ENCODE data around the gene ATAD2B. TPM values are rescaled to one million over a fixed set of nuclear protein-coding genes. Genes with fewer than 3 reads are reported as not detected.

Gene ATAD2B
- total RNA-seq, 1 experiment from 2014 or later = 19.7 TPM

DNA sequence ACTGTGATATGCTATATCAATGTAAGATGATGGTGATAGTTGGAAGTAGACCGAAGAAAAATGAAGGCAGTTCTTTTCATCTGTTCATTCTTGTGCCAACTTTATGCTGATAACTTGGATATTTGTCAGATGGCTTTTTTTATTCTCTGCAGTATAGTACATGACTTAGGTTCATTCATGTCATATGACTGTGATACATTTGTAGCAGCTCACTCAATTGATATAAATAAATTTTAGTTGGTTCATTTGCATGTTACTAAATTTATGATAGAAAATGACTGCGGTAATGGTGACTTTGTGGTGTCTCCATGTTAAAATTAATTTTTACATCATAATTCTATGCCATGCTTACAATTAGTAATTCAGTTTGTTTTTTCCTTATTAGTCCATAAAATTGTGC, 20.4 kb upstream of the ATAD2B start:
- H3K27ac Mint-ChIP-seq (ENCODE audit: unreplicated experiment) = no peak overlapping the region
- CTCF ChIA-PET = no interaction called here
- peaks cover 16% of the 10 kb centered on the region for H3K4me1 Mint-ChIP-seq (ENCODE audit: low read depth, unreplicated experiment)
- H3K36me3 Mint-ChIP-seq (ENCODE audit: insufficient read depth, unreplicated experiment) = no peaks in the 10 kb centered on the region
- no peaks in the 10 kb centered on the region for H3K27me3 Mint-ChIP-seq (ENCODE audit: unreplicated experiment)
- no TSS peak for BruUV-seq (replicated peaks)
- intact Hi-C loops (cut with micrococcal nuclease; ENCODE audit: unreplicated experiment) = no loop called here
- no peak for DNase-seq
- H3K4me3 Mint-ChIP-seq (ENCODE audit: low read depth, unreplicated experiment) = no peak overlapping the region
- H3K9me3 Mint-ChIP-seq (ENCODE audit: low read depth, unreplicated experiment) = no peaks in the 10 kb centered on the region
- TF ChIP-seq, protein P1, sequence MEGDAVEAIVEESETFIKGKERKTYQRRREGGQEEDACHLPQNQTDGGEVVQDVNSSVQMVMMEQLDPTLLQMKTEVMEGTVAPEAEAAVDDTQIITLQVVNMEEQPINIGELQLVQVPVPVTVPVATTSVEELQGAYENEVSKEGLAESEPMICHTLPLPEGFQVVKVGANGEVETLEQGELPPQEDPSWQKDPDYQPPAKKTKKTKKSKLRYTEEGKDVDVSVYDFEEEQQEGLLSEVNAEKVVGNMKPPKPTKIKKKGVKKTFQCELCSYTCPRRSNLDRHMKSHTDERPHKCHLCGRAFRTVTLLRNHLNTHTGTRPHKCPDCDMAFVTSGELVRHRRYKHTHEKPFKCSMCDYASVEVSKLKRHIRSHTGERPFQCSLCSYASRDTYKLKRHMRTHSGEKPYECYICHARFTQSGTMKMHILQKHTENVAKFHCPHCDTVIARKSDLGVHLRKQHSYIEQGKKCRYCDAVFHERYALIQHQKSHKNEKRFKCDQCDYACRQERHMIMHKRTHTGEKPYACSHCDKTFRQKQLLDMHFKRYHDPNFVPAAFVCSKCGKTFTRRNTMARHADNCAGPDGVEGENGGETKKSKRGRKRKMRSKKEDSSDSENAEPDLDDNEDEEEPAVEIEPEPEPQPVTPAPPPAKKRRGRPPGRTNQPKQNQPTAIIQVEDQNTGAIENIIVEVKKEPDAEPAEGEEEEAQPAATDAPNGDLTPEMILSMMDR (IDR thresholded peaks at IDR 0.05; ENCODE audit: unreplicated experiment) = no peak

DNA sequence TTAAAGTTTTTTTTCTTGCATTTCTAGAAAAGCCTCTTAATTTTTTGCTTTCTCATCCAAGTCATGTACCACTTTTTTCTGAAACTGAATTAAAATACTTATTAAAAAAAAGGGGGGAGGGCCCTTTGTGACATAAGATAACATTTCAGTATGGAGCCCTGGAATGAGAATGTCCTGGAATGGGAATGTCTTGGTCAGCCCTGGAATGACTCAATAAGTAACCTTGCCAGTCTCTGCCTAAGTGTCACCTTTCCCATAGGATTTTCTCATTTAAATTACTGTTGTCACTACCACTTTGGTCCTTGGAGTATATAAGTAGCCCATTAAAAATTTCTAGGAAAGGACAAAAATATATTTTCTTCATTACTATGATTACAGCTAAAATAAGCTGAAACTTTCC, 18.1 kb upstream of the ATAD2B start:
- no TSS peak for BruUV-seq (replicated peaks)
- no peaks in the 10 kb centered on the region for H3K27me3 Mint-ChIP-seq (ENCODE audit: unreplicated experiment)
- H3K36me3 Mint-ChIP-seq (ENCODE audit: insufficient read depth, unreplicated experiment) = peaks cover 14% of the 10 kb centered on the region
- H3K9me3 Mint-ChIP-seq (ENCODE audit: low read depth, unreplicated experiment) = no peaks in the 10 kb centered on the region
- CTCF ChIA-PET = interaction anchor here (2.3 kb wide), 1 partner anchor 18 kb away, joined by 8 read pairs; the partner anchor contains the start of gene ATAD2B
- no peak for DNase-seq
- TF ChIP-seq, protein P1 (IDR thresholded peaks at IDR 0.05; ENCODE audit: unreplicated experiment) = no peak
- H3K27ac Mint-ChIP-seq (ENCODE audit: unreplicated experiment) = peak overlapping the region; percentile 67
- peaks cover 29% of the 10 kb centered on the region for H3K4me1 Mint-ChIP-seq (ENCODE audit: low read depth, unreplicated experiment)
- intact Hi-C loops (cut with micrococcal nuclease; ENCODE audit: unreplicated experiment) = no loop called here
- no peak overlapping the region for H3K4me3 Mint-ChIP-seq (ENCODE audit: low read depth, unreplicated experiment)

DNA sequence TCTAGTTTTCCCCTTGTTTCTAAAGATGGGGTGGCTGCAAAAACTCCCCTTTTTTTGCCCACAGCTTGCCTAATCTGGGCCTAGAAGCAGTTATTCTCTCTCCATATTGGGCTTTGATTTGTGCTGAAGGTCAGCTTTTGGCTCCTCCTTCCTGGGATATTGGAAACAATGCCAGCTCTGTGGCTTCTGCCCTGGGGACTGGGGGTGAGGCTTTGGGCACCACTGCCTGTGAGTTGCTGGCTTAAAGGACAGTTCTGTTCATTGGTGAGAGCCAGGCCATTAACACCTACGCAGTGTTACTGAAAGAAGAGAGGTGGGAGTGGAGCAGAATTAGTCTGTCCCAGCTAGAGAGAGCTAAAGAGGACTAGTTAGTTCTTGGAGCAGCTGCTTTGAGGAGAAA, 17.6 kb upstream of the ATAD2B start:
- TF ChIP-seq, protein P1 (IDR thresholded peaks at IDR 0.05; ENCODE audit: unreplicated experiment) = no peak
- Mint-ChIP-seq H3K9me3 (ENCODE audit: low read depth, unreplicated experiment) (no peaks in the 10 kb centered on the region), H3K27me3 (ENCODE audit: unreplicated experiment) (no peaks in the 10 kb centered on the region), H3K4me3 (ENCODE audit: low read depth, unreplicated experiment) (no peak overlapping the region), H3K4me1 (ENCODE audit: low read depth, unreplicated experiment) (peaks cover 31% of the 10 kb centered on the region), H3K36me3 (ENCODE audit: insufficient read depth, unreplicated experiment) (peaks cover 19% of the 10 kb centered on the region), H3K27ac (ENCODE audit: unreplicated experiment) (peak overlapping the region; percentile 67)
- CTCF ChIA-PET = interaction anchor here (2.3 kb wide), 1 partner anchor 17 kb away, joined by 8 read pairs; the partner anchor contains the start of gene ATAD2B
- peak; percentile 66 for DNase-seq
- intact Hi-C loops (cut with micrococcal nuclease; ENCODE audit: unreplicated experiment) = no loop called here
- BruUV-seq (replicated peaks) = no TSS peak

DNA sequence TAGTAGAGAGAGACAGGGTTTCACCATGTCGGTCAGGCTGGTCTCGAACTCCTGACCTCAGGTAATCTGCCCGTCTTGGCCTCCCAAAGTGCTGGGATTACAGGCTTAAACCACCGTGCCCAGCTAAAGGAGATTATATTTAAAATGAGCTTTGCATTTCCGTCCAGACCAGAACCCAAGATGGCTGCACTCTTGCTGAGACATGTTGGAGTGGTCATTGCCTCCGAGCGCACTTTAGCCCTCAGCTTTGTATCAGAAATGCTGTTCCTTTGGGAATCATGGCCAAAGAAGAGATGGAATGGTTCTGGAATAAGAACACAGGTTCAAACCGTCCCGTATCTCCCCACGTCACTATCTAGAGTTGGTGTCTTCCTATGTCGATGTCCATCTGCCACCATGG, 16.7 kb upstream of the ATAD2B start:
- Mint-ChIP-seq H3K27ac (ENCODE audit: unreplicated experiment) (no peak overlapping the region), H3K36me3 (ENCODE audit: insufficient read depth, unreplicated experiment) (peaks cover 25% of the 10 kb centered on the region), H3K4me3 (ENCODE audit: low read depth, unreplicated experiment) (no peak overlapping the region), H3K27me3 (ENCODE audit: unreplicated experiment) (peaks cover 5% of the 10 kb centered on the region), H3K9me3 (ENCODE audit: low read depth, unreplicated experiment) (no peaks in the 10 kb centered on the region), H3K4me1 (ENCODE audit: low read depth, unreplicated experiment) (peaks cover 40% of the 10 kb centered on the region)
- TF ChIP-seq, protein P1 (IDR thresholded peaks at IDR 0.05; ENCODE audit: unreplicated experiment) = no peak
- CTCF ChIA-PET = no interaction called here
- no TSS peak for BruUV-seq (replicated peaks)
- intact Hi-C loops (cut with micrococcal nuclease; ENCODE audit: unreplicated experiment) = no loop called here
- no peak for DNase-seq

Measured in Calu3 (cell line).